ENCODE results near the gene ZC3HAV1. TPM values are rescaled to one million over a fixed set of nuclear protein-coding genes. Genes with fewer than 3 reads are reported as not detected.

The ZC3HAV1 gene
- total RNA-seq, 3 donors from 2014 or later: 22.1 to 41.3 (median 37.7) TPM

GRCh38 chr7:139087212-139087611 lies 22.3 kb downstream of the ZC3HAV1 start:
- no peaks in the 10 kb centered on the region for H3K27me3 ChIP-seq
- TF ChIP-seq POLR2AphosphoS5 (IDR thresholded peaks at IDR 0.05) (no peak), CTCF (IDR thresholded peaks at IDR 0.05) (no peak), POLR2A (IDR thresholded peaks at IDR 0.05) (no peak)
- H3K27ac ChIP-seq: no peak overlapping the region
- H3K36me3 ChIP-seq: peaks cover 7% of the 10 kb centered on the region
- no peaks in the 10 kb centered on the region for H3K4me1 ChIP-seq
- no peak overlapping the region for H3K4me3 ChIP-seq
- no peaks in the 10 kb centered on the region for H3K9me3 ChIP-seq
- intact Hi-C loops (cut with DNase I; ENCODE audit: low total_unique reads): no loop called here
- no peak for DNase-seq (ENCODE audit: low spot score in 2 of 2)

- intact Hi-C loops (cut with DNase I; ENCODE audit: low total_unique reads): no loop called here
- TF ChIP-seq POLR2AphosphoS5 (IDR thresholded peaks at IDR 0.05) (no peak), CTCF (IDR thresholded peaks at IDR 0.05) (no peak), POLR2A (IDR thresholded peaks at IDR 0.05) (no peak)
- peaks cover 7% of the 10 kb centered on the region for H3K36me3 ChIP-seq
These were observed 23.1 kb downstream of the ZC3HAV1 start for GRCh38 chr7:139086454-139086853.

GRCh38 chr7:139084709-139085108 lies 24.8 kb downstream of the ZC3HAV1 start:
- H3K4me3 ChIP-seq: no peak overlapping the region
- TF ChIP-seq CTCF (IDR thresholded peaks at IDR 0.05): no peak
- TF ChIP-seq POLR2A (IDR thresholded peaks at IDR 0.05): no peak
- TF ChIP-seq POLR2AphosphoS5 (IDR thresholded peaks at IDR 0.05): no peak
- H3K27me3 ChIP-seq: no peaks in the 10 kb centered on the region
- intact Hi-C loops (cut with DNase I; ENCODE audit: low total_unique reads): no loop called here
- H3K4me1 ChIP-seq: no peaks in the 10 kb centered on the region
- no peak overlapping the region for H3K27ac ChIP-seq
- H3K36me3 ChIP-seq: peaks cover 7% of the 10 kb centered on the region
- H3K9me3 ChIP-seq: no peaks in the 10 kb centered on the region
- no peak for DNase-seq (ENCODE audit: low spot score in 2 of 2)

More at GRCh38 chr7:139086454-139086853, 23.1 kb downstream of the ZC3HAV1 start:
- no peaks in the 10 kb centered on the region for H3K4me1 ChIP-seq
- H3K4me3 ChIP-seq: no peak overlapping the region
- no peak overlapping the region for H3K27ac ChIP-seq
- H3K27me3 ChIP-seq: no peaks in the 10 kb centered on the region
- no peak for DNase-seq (ENCODE audit: low spot score in 2 of 2)
- H3K9me3 ChIP-seq: no peaks in the 10 kb centered on the region

GRCh38 chr7:139081584-139081983 lies 27.9 kb downstream of the ZC3HAV1 start:
- no peak for TF ChIP-seq CTCF (IDR thresholded peaks at IDR 0.05)
- no peak for TF ChIP-seq POLR2A (IDR thresholded peaks at IDR 0.05)
- no peak for TF ChIP-seq POLR2AphosphoS5 (IDR thresholded peaks at IDR 0.05)
- Histone ChIP-seq H3K27ac (peak overlapping the region in 1 of 2 donors; percentile 11), H3K9me3 (no peaks in the 10 kb centered on the region), H3K27me3 (no peaks in the 10 kb centered on the region), H3K4me3 (no peak overlapping the region), H3K36me3 (peaks cover 7% of the 10 kb centered on the region), H3K4me1 (no peaks in the 10 kb centered on the region)
- intact Hi-C loops (cut with DNase I; ENCODE audit: low total_unique reads): no loop called here
- DNase-seq (ENCODE audit: low spot score in 2 of 2): no peak

- TF ChIP-seq POLR2AphosphoS5 (IDR thresholded peaks at IDR 0.05): no peak
- H3K36me3 ChIP-seq: peaks cover 7% of the 10 kb centered on the region
- no peaks in the 10 kb centered on the region for H3K27me3 ChIP-seq
- no peaks in the 10 kb centered on the region for H3K4me1 ChIP-seq
- peak overlapping the region in 1 of 2 donors; percentile 34 for H3K27ac ChIP-seq
- no peak overlapping the region for H3K4me3 ChIP-seq
- DNase-seq (ENCODE audit: low spot score in 2 of 2): no peak
- no peaks in the 10 kb centered on the region for H3K9me3 ChIP-seq
- intact Hi-C loops (cut with DNase I; ENCODE audit: low total_unique reads): no loop called here
These were observed 28.6 kb downstream of the ZC3HAV1 start for GRCh38 chr7:139080905-139081304.

GRCh38 chr7:139079861-139080260 lies 29.7 kb downstream of the ZC3HAV1 start:
- no peak overlapping the region for H3K4me3 ChIP-seq
- H3K4me1 ChIP-seq: no peaks in the 10 kb centered on the region
- peaks cover 7% of the 10 kb centered on the region for H3K36me3 ChIP-seq
- DNase-seq (ENCODE audit: low spot score in 2 of 2): no peak
- H3K27ac ChIP-seq: peak overlapping the region in 1 of 2 donors; percentile 66
- intact Hi-C loops (cut with DNase I; ENCODE audit: low total_unique reads): no loop called here
- H3K9me3 ChIP-seq: no peaks in the 10 kb centered on the region
- no peaks in the 10 kb centered on the region for H3K27me3 ChIP-seq
- TF ChIP-seq CTCF (IDR thresholded peaks at IDR 0.05): no peak
- TF ChIP-seq POLR2A (IDR thresholded peaks at IDR 0.05): no peak
- no peak for TF ChIP-seq POLR2AphosphoS5 (IDR thresholded peaks at IDR 0.05)
